AG08396 (cell line): ENCODE measurements around the gene ZBTB1.

ENCODE experiments used
- DNase-seq: peaks from one replicate; pipeline ENCODE4 v3.0.0; 2012; ENCODE audit warnings: low spot score, mixed read lengths

The ZBTB1 gene

GRCh38 chr14:64572386-64573104, 68.0 kb downstream of the ZBTB1 start:
- DNase-seq, result no peak

- no peak for DNase-seq
Measured at GRCh38 chr14:64573109-64573508, 68.5 kb downstream of the ZBTB1 start.
